GM18508 (cell line): Measurements from ENCODE around the gene BCL2.

ENCODE experiments used
- ATAC-seq: cut with Tn5 transposase; IDR thresholded peaks from one replicate; pipeline ENCODE4 v1.9.1; 2021; ENCODE audit warnings: moderate number of reproducible peaks; ENCODE audit not compliant: insufficient read depth, unreplicated experiment

The BCL2 gene

GRCh38 chr18:63078471-63078870 lies 241.1 kb downstream of the BCL2 start:
- peak; percentile 83 for ATAC-seq

DNA sequence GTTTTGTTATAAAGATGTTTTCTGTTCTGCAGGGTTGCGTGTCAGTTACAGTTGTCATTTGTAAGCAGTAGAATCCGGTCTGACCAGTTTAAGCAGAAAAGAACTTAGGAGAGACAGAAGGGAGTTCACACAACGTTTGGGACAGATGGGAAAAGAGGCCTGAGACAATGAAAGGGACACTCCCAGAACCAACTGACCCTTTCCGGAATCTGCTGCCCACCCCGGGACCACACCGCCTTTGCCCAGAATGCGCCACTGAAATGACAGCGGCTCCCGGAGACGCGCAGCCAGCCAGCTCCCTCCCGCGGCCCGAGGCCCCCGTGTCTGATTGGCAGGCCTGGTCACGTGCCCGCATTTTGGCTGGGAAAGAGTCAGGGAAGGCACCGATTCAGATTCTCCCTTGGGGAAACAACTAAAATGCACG lies 244.6 kb downstream of the BCL2 start:
- ATAC-seq, result no peak

- no peak for ATAC-seq
Measured at GRCh38 chr18:63073481-63073880, 246.1 kb downstream of the BCL2 start.
